ENCODE data around the gene SBNO2. TPM values are rescaled to one million over a fixed set of nuclear protein-coding genes. Genes with fewer than 3 reads are reported as not detected.

The SBNO2 gene
- total RNA-seq, 1 experiment from 2014 or later = 51.8 TPM

DNA sequence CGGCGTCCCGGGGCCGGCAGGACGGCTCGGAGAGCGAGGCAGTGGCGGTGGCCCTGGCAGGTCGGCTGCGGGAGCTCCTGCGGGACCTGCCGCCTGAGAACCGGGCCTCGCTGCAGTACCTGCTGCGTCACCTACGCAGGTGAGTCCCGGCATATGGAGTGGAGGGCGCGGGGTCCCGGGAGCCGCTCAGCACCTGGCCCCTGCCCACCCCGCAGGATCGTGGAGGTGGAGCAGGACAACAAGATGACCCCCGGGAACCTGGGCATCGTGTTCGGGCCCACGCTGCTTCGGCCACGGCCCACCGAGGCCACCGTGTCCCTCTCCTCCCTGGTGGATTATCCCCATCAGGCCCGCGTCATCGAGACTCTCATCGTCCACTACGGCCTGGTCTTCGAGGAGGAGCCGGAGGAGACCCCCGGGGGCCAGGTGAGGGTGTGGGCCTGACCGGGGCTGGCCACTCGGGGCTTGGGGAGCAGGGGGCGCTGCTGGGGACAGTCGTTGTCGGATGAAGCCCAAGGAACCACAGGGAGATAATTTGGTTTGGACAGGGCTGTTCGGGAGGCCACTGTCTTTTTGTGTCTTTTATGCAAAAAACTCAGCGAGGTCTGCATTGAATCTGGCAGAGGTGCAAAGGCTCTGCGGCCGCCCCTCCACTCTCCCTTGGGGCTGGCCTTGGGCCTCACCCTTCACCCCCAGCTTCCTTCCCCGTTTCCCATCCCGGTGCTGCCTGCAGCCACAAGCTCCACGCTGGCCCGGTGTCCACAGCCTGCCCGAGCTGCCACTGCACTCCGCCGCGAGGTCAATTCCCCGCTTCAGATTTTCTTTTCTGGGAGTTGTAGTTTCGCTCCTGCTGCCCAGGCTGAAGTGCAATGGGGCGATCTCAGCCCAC lies 90.9 kb downstream of the SBNO2 start:
- CTCF ChIA-PET = no interaction called here
- Histone ChIP-seq H3K36me3 (ENCODE audit: insufficient read depth, low read length, poor library complexity, severe bottlenecking) (peaks cover 6% of the 10 kb centered on the region), H3K27me3 (replicated peaks; ENCODE audit: insufficient read depth, low read depth, low read length, poor library complexity) (no peaks in the 10 kb centered on the region), H3K4me3 (ENCODE audit: low read depth, low read length, poor library complexity, severe bottlenecking) (no peak overlapping the region), H3K4me1 (ENCODE audit: insufficient read depth, low read length, poor library complexity, severe bottlenecking) (peaks cover 11% of the 10 kb centered on the region), H3K9me3 (ENCODE audit: low read depth, low read length, poor library complexity, severe bottlenecking) (no peaks in the 10 kb centered on the region), H3K27ac (ENCODE audit: low read depth, low read length, poor library complexity, severe bottlenecking) (no peak overlapping the region)
- TF ChIP-seq EZH2 (IDR thresholded peaks at IDR 0.05; ENCODE audit: borderline replicate concordance, low read depth, low read length, poor library complexity, severe bottlenecking) = no peak
- TF ChIP-seq, protein P1, sequence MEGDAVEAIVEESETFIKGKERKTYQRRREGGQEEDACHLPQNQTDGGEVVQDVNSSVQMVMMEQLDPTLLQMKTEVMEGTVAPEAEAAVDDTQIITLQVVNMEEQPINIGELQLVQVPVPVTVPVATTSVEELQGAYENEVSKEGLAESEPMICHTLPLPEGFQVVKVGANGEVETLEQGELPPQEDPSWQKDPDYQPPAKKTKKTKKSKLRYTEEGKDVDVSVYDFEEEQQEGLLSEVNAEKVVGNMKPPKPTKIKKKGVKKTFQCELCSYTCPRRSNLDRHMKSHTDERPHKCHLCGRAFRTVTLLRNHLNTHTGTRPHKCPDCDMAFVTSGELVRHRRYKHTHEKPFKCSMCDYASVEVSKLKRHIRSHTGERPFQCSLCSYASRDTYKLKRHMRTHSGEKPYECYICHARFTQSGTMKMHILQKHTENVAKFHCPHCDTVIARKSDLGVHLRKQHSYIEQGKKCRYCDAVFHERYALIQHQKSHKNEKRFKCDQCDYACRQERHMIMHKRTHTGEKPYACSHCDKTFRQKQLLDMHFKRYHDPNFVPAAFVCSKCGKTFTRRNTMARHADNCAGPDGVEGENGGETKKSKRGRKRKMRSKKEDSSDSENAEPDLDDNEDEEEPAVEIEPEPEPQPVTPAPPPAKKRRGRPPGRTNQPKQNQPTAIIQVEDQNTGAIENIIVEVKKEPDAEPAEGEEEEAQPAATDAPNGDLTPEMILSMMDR (conservative IDR thresholded peaks at IDR 0.05; ENCODE audit: low read depth, low read length) = no peak
- POLR2A ChIA-PET (ENCODE audit: low non-redundant PET) = no interaction called here
- no peak for DNase-seq (ENCODE audit: low spot score)
- intact Hi-C loops (cut with micrococcal nuclease; ENCODE audit: unreplicated experiment) = no loop called here
- no TSS peak for BruUV-seq (replicated peaks)

DNA sequence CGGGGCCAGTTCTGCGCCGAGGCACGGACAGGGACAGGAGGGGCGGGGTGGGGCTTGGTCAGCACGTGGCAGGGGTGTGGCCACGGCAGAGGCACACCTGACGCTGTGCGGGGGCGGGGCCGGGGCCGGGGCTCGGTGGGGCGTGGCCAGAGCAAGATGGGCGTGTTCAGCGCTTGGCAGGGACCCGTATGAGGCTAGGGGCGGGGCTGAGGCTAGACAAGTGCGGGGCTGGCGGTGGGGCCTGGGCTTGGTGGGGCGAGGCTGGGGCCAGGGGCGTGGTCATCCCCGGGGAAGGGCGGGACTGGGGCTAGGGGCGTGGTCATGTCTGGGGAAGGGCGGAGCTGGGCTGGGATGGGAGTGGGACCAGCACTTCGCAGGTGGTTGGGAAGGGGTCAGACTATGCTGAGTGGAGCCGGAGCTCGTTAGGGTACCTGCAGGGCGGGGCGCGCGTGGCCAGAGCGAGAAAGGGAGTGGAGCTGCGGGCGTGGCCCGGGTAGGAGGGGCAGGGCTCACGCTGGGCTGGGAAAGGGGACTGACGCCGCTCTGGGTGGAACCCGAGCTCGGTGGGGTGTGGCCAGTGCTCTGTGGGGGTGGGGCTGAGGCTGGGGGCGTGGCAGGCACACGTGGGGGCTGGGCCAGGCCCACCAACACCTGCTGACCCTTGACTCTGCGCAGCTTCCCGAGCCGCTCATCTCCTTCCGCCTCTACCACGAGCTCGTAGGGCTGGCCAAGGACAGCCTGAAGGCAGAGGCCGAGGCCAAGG lies 91.7 kb downstream of the SBNO2 start:
- H3K27me3 ChIP-seq (replicated peaks; ENCODE audit: insufficient read depth, low read depth, low read length, poor library complexity) = no peaks in the 10 kb centered on the region
- H3K27ac ChIP-seq (ENCODE audit: low read depth, low read length, poor library complexity, severe bottlenecking) = no peak overlapping the region
- CTCF ChIA-PET = interaction anchor here (0.6 kb wide), 2 partner anchors 38 to 109 kb away, joined by 7 to 12 read pairs; no protein-coding TSS in a partner anchor
- intact Hi-C loops (cut with micrococcal nuclease; ENCODE audit: unreplicated experiment) = no loop called here
- POLR2A ChIA-PET (ENCODE audit: low non-redundant PET) = no interaction called here
- no peaks in the 10 kb centered on the region for H3K36me3 ChIP-seq (ENCODE audit: insufficient read depth, low read length, poor library complexity, severe bottlenecking)
- peak; percentile 85 for DNase-seq (ENCODE audit: low spot score)
- H3K4me1 ChIP-seq (ENCODE audit: insufficient read depth, low read length, poor library complexity, severe bottlenecking) = peaks cover 11% of the 10 kb centered on the region
- H3K4me3 ChIP-seq (ENCODE audit: low read depth, low read length, poor library complexity, severe bottlenecking) = no peak overlapping the region
- TF ChIP-seq, protein P1 (conservative IDR thresholded peaks at IDR 0.05; ENCODE audit: low read depth, low read length) = no peak
- no peak for TF ChIP-seq EZH2 (IDR thresholded peaks at IDR 0.05; ENCODE audit: borderline replicate concordance, low read depth, low read length, poor library complexity, severe bottlenecking)
- H3K9me3 ChIP-seq (ENCODE audit: low read depth, low read length, poor library complexity, severe bottlenecking) = no peaks in the 10 kb centered on the region
- BruUV-seq (replicated peaks) = no TSS peak

DNA sequence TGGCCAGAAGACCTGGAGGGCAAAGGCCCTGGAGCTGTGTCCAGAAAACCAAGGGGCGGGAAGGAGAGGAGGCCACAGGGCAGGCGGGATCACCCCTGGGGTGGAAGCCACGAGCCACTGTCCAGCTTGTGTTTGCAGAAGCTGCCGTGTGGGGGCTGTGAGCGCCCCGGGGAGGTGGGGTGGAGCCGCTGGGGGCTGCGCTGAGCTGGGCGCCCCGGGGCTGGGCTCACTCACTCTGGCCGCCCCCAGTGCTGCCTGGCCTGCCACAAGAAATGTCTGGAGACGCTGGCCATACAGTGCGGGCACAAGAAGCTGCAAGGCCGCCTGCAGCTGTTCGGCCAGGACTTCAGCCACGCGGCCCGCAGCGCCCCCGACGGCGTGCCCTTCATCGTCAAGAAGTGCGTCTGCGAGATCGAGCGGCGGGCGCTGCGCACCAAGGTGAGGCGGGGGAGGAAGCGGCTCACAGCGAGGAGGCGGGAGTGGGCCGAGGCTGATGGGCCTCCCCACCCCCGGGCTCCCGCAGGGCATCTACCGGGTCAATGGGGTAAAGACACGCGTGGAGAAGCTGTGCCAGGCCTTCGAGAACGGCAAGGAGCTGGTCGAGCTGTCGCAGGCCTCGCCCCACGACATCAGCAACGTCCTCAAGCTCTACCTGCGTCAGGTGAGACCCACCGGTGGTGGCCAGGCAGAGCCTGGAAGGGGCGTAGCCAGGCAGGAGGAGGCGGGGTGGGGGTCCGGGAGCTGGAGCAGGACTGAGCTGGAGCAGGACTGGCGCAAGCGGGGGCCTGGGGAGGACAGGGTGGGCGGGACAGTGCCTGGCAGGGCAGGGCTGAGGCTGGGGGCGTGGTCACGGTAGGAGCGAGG lies 92.5 kb downstream of the SBNO2 start:
- ChIA-PET POLR2A (ENCODE audit: low non-redundant PET) (no interaction called here), CTCF (no interaction called here)
- Histone ChIP-seq H3K9me3 (ENCODE audit: low read depth, low read length, poor library complexity, severe bottlenecking) (no peaks in the 10 kb centered on the region), H3K27ac (ENCODE audit: low read depth, low read length, poor library complexity, severe bottlenecking) (no peak overlapping the region), H3K4me3 (ENCODE audit: low read depth, low read length, poor library complexity, severe bottlenecking) (no peak overlapping the region), H3K4me1 (ENCODE audit: insufficient read depth, low read length, poor library complexity, severe bottlenecking) (peaks cover 11% of the 10 kb centered on the region), H3K27me3 (replicated peaks; ENCODE audit: insufficient read depth, low read depth, low read length, poor library complexity) (no peaks in the 10 kb centered on the region), H3K36me3 (ENCODE audit: insufficient read depth, low read length, poor library complexity, severe bottlenecking) (no peaks in the 10 kb centered on the region)
- TF ChIP-seq EZH2 (IDR thresholded peaks at IDR 0.05; ENCODE audit: borderline replicate concordance, low read depth, low read length, poor library complexity, severe bottlenecking) = no peak
- TF ChIP-seq, protein P1 (conservative IDR thresholded peaks at IDR 0.05; ENCODE audit: low read depth, low read length) = no peak
- no peak for DNase-seq (ENCODE audit: low spot score)
- intact Hi-C loops (cut with micrococcal nuclease; ENCODE audit: unreplicated experiment) = no loop called here
- no TSS peak for BruUV-seq (replicated peaks)
